GM18502 (cell line): ENCODE measurements around the gene ALG9.

Experiments
- ATAC-seq: cut with Tn5 transposase; IDR thresholded peaks from one replicate; pipeline ENCODE4 v1.9.1; 2021; ENCODE audit warnings: mild to moderate bottlenecking; ENCODE audit not compliant: unreplicated experiment, poor library complexity

Gene ALG9, protein sequence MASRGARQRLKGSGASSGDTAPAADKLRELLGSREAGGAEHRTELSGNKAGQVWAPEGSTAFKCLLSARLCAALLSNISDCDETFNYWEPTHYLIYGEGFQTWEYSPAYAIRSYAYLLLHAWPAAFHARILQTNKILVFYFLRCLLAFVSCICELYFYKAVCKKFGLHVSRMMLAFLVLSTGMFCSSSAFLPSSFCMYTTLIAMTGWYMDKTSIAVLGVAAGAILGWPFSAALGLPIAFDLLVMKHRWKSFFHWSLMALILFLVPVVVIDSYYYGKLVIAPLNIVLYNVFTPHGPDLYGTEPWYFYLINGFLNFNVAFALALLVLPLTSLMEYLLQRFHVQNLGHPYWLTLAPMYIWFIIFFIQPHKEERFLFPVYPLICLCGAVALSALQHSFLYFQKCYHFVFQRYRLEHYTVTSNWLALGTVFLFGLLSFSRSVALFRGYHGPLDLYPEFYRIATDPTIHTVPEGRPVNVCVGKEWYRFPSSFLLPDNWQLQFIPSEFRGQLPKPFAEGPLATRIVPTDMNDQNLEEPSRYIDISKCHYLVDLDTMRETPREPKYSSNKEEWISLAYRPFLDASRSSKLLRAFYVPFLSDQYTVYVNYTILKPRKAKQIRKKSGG

DNA sequence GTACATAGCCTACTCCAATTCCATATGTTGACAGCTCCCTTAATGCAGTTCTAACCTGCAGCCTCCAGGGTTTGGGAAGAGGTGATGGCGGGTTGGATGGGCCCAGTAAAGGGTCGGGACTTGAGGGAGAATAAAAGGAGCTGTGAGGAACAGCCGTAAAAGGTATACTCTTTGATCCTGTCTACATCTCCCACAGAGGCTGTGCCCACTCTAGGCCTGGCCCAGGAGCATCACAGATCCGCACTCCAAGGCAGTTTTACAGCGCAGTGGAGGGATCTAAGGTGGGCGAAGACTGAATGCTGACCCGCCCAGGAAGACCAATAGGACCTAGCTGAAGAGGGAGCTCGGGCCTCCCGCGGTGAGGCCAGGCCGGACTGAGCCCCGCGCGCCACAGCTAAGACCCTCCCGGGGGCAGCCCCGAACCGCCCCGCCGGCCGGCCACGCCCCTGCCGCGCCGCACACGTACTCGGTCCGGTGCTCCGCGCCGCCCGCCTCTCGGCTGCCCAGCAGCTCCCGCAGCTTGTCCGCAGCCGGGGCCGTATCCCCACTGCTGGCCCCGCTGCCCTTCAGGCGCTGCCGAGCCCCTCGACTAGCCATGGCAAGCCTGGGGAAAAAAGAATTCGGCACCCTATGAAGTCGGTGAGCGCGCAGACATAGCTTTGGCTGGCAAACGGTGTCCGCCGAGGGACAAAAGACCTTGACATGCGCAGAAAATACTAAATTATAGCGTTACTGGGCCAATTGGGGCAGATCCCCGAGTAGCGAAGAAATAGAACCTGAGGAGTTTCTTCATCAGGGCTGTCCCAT lies at the start of gene ALG9:
ALG9 (minus strand) TSS at position 696 of the 807 bp plus-strand sequence; CDS start at position 597, 99 bp downstream.
- ATAC-seq = peak; percentile 91

DNA sequence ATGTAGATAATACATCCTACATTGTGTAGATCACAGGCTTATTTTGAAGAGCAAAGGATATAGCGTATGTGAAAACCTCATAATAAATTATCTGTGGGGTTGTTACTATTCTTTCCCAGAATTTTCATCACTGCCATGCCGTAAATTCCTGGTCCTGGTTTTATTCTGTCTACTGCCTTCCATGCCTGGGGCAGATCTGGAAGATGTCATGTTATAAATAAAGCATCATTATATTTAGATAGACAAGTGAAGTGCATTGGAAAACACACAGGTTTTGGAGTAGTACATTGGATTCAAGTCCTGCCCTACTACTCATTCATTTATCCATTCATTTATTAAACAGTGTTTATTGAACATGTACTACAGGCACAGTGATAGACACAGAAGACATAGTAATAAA lies 49.5 kb upstream of the ALG9 start:
- no peak for ATAC-seq

DNA sequence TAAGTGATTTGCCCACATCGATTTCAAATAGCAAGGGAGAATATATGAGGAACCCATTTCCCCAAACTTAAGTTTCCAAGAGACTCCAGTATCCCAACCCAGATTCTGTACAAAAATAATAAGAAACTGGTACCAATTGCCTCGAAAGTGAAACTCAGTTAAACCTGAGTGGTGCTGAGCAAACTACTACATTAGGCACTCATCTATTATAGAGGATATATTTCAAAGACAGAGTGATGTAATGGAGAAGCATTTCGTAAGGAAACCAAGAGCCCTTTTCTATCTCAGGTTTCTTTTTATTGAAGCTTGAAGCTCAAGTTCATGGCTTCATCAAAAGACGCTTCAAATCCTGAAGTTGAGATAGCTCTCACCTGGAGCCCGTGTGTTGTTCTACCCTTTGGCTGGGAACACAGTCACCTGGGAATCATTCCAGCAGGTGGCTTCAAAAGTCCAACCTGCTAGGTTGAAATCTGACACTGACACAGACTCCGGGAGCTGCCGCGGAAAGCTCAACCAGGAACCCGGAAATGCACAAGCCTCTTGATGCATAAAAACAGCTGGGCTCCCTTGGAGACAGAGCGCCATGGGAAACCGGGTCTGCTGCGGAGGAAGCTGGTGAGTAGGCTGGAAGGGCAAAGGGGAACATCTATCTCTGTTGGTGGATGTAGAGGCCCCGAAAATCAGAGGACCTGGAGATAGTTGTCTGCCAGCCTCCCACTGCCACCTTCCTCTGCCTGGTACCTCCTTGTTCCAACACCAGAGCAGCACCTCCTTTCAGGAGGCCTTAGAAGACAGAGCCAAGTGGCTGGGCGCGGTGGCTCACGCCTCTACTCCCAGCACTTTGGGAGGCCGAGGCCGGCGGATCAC lies 47.2 kb upstream of the ALG9 start, which contains the start of gene C11orf52:
C11orf52 (plus strand) TSS at position 524 of the 867 bp plus-strand sequence; CDS start at position 584, 60 bp downstream.
- no peak for ATAC-seq

DNA sequence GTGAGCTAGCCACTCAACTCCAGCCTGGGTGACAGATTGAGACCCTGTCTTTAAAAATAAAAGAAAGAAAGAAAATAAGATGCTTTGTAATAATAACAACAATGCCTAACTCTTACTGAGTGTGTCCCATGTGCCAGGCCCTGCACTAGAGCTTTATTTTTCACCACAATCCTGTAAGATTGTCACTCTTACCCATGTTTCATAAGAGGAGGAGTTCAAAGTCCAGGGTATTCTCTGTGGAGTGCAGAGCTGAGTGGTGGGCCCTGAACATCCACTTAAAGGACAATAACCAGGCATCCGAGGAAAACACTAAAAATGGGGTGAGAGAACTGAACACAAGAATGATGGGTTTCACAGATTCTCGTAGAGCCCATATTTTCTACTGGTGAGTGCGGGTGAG lies 46.4 kb upstream of the ALG9 start:
- ATAC-seq = no peak

DNA sequence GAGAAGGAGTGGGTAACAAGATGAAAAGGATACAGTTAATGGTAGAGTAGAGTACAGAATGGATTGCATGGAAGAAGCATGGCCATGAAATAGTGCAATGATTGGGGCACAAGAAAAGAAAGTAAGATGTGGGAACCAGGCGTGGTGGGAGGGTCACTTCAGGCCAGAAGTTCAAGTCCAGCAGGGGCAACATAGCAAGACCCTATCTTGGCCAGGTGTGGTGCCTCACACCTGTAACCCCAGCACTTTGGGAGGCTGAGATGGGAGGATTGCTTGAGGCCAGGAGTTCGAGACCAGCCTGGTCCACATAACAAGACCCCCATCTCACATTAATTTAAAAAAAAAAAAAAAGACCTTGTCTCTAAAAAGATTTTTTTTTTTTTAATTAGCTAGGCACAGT lies 45.9 kb upstream of the ALG9 start:
- ATAC-seq = no peak

DNA sequence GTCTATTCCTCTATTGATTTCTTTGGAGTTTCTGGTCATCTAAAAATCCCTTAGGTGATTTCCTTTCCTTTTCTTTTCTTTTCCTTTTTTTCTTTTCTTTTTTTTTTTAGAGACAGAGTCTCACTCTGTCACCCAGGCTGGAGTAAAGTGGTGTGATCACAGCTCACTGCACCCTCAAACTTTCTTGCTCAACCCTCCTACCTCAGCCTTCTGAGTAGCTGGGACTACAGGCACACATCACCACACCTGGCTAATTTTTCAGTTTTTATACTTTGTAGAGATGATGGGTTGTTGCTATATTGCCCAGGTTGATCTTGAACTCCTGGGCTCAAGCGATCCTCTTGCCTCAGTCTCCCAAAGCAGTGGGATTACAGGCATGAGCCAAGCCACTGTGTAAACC lies 45.4 kb upstream of the ALG9 start:
- ATAC-seq = no peak

DNA sequence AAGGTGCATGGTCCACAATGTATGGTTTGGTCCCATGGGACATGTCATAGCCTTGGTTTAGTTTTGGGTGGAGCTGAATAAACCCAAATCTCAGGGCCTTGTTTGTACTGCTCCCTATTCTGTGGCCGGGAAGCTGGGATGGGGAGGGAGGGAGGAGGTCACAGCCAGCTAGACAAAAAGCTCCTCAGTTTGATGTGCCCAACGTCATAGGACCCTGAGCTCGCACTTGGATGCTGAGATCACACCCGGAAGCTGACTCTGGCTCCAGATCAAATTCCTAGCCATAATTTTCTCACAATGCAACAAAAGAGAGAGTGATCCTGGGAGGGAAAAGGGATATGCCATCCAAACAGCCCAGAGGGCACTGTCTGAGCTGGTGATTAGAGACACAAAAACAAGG lies 42.6 kb upstream of the ALG9 start:
- ATAC-seq = no peak

DNA sequence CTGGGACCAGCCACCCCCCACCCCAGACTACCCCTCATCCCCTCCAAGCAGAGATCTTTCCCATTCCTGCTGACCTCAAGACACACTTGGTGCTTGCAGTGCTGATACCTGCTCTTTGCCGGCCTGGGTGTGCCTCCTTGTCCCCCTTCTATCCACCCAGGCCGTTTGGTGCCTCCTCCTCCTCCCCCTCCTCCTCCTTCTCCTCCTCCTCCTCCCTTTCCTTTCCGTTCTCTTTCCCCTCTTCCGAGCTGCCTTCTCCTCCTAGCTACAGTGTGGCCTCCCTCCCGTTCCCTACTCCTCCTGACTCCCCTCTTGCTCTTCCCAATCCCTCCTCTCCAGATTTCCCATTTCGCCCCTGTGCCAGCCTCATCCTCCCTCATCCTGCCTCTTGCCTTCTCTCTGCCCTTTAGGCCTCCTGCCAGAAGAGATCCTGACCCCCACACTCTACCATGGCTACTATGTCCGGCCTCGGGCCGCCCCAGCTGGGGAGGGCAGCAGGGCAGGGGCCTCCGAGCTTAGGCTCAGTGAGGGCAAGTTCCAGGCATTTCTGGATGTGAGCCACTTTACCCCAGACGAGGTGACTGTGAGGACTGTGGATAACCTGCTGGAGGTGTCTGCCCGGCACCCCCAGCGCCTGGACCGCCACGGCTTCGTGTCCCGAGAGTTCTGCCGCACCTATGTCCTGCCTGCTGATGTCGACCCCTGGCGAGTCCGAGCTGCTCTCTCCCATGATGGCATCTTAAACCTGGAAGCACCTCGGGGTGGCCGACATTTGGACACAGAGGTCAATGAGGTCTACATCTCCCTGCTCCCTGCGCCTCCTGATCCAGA lies 41.9 kb upstream of the ALG9 start:
- no peak for ATAC-seq

DNA sequence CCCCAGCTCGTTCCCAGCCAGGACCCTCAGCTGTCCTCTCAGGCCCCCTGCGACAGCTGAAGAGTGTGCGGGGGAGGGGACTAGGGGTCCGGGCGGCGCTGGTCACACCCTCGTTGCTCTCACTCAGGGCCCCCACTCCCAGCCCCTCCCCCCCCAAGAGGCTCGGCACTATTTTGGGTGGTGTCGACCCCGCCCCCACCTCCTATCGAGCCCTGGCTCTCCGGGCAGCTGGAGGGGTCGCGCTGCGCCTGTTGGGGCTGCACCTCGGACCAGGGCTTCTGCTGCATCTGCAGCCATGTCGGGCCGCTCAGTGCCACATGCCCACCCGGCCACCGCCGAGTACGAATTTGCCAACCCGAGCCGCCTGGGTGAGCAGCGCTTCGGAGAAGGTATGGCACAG lies 41.2 kb upstream of the ALG9 start, which contains the start of gene HSPB2:
HSPB2 (plus strand) TSS at position 200 of the 400 bp plus-strand sequence; CDS start at position 296, 96 bp downstream.
- no peak for ATAC-seq

DNA sequence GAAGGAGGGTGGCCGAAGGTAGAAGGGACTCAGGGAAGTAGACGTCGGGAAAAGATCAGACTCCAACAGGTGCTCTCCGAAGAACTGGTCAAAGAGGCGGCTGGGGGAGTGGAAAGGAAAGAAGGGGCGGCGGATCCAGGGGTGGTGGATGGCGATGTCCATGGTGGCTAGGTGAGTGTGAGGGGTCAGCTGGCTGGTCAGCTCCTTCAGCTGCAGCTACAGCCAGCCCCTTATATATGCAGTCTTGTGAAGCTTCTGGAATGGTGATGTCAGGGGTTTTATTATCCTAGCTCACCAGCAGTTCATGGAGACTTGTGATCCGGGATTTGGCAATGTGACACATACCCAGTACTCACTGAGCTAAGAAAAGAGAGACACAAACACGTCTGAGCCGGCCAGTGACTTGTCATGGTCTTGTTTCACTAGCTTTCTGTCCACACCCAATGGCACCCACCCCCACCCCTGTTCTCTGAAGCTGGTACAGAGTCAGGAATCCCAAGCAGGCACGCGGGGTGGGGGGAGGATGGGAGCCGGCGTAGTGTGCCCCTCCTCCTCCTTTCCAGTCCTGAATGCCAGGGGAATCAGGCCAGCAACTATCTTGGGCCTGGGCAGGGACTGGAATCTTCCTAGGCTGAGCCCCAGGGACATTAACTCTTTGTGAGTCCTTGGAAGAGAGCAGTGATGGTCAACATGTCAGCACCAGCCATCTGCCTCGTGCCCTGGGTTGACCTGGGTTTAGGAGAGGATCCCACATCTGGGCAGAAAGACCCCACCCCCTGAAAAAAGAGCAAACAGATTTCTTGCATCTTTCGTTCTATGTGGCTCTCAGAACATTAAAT lies 40.4 kb upstream of the ALG9 start, which contains the start of gene CRYAB:
CRYAB (minus strand) TSS at position 208 of the 839 bp plus-strand sequence; CDS start at position 162, 46 bp downstream.
- ATAC-seq = no peak

DNA sequence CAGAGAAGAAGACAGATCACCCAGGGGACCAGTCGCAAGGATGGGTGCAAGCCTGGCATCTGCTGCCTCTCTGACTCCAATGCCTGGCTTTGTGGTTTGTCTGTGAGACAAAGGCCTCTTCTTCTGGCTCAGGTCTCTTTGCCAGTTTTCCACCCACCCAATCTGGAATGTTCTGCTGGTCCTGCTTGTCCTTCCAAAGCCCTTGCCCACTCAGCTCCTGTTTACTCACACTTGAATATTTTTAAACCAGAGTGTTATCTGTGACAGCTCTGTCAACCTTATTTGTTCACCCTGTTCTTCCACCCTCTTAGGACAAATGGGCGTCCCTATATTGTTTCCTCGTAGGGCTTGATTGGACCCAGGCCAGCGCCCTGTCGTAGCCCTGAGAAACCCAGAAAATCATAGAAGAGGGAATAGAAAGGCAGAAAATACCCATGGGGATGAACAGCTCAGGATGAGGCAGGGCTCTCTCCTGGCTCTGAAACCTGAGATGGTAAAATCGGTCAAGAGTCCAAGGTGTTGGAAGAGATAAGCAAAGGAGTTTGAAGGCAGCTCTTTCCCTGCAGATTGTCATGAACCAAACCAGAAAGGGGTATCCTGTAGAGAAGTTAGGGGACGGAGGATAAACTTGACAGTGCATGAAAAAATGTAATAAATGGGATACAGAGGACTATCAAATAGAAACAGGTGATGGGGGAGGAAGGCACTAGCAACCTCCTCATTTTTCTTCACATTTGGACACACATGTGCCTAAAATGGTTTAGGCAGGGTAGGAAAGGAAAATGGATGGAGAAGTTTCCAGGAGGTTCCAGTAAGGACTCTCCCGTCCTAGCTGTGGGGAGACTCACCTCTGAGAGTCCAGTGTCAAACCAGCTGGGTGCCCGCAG lies 39.5 kb upstream of the ALG9 start:
- no peak for ATAC-seq

DNA sequence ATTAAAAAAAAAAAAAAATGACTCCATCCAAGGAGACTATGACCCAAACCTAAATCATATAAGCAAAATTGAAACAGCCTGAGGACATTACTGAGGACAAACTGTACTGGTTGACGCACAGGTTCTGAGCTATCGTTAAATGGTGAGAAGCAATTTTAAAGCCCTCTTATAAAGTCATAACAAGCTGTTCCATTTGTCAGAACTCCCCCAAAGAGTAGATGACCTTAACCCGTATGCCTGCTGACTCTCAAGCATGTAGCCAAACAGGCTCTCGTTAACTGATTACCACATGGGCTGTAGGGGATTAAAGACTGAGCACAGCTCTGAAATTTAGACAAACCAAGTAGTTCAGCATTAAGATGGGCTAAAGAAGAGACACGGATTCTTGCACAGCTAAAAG lies 38.0 kb upstream of the ALG9 start:
- no peak for ATAC-seq

DNA sequence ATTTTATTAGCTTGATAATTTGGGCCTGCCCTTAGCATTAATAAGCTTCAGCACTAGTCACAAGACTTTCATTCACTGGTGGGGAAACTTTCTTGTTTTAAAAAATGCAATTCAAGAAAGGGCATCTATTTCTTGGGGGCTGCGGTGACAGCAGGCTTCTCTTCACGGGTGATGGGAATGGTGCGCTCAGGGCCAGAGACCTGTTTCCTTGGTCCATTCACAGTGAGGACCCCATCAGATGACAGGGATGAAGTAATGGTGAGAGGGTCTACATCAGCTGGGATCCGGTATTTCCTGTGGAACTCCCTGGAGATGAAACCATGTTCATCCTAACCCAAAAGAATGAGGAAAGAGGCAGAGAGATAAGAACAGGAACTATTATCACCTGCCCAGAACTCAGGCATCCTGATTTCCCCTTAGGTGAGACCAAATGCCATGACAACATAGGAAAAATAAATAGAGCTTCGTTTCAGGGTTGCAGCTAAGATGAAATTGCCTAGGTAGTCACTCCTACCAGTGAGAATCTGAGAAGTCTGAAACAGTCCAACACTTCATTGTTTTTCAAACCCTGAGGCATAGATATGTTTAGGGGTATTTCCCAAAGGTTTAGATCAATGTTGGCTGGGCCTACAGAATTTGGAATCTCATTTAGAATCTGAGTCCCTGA lies 37.4 kb upstream of the ALG9 start:
- ATAC-seq = no peak

DNA sequence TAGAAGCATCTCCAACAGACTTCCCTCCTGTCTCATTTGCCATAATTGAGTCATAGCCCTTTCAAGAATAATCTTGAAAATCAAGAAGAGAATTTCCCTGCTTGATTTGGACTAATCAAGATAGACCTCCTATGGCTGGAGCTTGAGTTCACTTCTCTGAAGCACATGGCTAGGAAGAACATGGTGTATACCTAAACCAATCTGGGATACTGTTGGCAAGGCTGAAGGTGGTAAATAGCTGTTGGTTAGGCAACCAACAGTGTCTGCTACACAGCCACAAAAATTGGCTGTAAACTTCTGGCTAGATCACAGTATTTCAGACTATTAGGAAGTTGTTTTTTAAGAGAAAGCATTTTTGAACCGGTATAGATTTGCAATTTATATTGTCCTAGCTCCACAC lies 35.3 kb upstream of the ALG9 start:
- no peak for ATAC-seq

DNA sequence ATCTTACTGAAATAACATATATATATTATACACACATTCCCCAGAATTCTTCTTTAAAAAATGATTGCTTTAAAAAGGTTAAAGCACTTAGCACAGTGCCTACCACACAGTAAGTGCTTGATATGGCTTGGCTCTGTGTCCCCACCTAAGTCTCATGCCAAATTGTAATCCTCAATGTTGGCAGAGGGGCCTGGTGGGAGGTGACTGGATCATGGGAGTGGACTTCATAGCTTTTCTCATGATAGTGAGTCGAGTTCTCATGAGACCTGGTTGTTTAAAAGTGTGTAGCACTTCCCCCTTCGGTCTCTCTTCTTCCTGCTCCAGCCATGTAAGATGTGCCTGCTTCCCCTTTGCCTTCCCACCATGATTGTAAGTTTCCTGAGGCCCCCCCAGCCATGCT lies 34.0 kb upstream of the ALG9 start:
- ATAC-seq = no peak

DNA sequence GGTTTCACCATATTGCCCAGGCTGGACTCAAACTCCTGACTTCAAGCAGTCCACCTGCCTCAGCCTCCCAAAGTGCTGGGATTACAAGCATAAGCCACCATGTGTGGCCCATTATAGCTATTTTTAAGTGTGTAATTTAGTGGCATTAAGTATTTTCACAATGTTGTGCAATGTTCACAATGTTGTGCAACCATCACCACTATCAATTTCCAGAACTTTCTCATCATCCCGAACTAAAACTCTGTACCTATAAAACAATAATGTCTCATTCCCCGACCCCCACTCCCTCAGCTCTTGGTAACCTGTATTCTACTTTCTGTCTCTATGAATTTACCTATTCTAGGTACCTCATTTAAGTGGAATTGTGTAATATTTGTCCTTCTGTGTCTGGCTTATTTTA lies 15.5 kb upstream of the ALG9 start:
- no peak for ATAC-seq

DNA sequence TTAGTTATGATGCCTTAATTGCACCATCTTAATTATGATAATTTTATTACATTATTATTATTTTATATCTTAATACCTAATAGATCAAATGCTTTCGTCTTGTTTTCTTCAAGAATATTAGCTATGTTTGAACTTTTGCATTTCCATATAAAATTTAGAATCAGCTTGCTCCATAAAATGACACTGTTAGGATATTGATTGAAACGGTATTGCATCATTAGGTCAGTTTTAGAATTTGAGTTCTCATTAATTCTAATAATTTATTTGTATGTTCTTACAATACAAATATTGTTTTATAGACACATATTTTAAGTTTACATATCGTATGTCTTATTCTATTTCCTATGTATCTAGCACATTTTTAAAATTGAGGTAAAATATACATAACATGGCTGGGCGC lies 14.7 kb upstream of the ALG9 start:
- no peak for ATAC-seq
